PFSK-1 (cell line): ENCODE results near the gene ZBTB16.

Experiments used
- FOXP2 ChIP-seq: optimal IDR thresholded peaks from 2 replicates; pipeline ENCODE3; 2011; ENCODE audit warnings: borderline replicate concordance, control low read depth, inconsistent platforms; ENCODE audit not compliant: insufficient read depth; ENCODE audit errors: extremely low read length, extremely low read depth
- POLR2AphosphoS5 ChIP-seq: IDR thresholded peaks from 2 replicates; pipeline ENCODE4 v1.6.1; 2012; ENCODE audit warnings: low read depth, mild to moderate bottlenecking, control low read depth, low read length, moderate library complexity
- REST ChIP-seq, 2 experiments: IDR thresholded peaks; 2 replicates each; pipeline versions ENCODE4 v1.6.1 to v1.8.0; 2011 to 2012; ENCODE audit warnings: low read depth in 2 of 2, low read length in 2 of 2, control low read depth in 1 of 2, inconsistent platforms in 1 of 2, mild to moderate bottlenecking in 1 of 2, moderate library complexity in 1 of 2; ENCODE audit not compliant: insufficient read depth in 1 of 2
- SIN3A ChIP-seq: IDR thresholded peaks from 2 replicates; pipeline ENCODE4 v1.6.1; 2012; ENCODE audit warnings: mild to moderate bottlenecking, low read length, moderate library complexity, borderline replicate concordance; ENCODE audit not compliant: insufficient read depth
- TAF1 ChIP-seq: IDR thresholded peaks from 2 replicates; pipeline ENCODE4 v1.6.1; 2012; ENCODE audit warnings: low read length, control low read depth, borderline replicate concordance; ENCODE audit not compliant: insufficient read depth

Gene ZBTB16

GRCh38 chr11:114272311-114272710, 212.8 kb downstream of the ZBTB16 start:
- TF ChIP-seq FOXP2 (no peak), REST (IDR thresholded peaks at IDR 0.05; ENCODE audit: insufficient read depth in 1 of 2, low read depth in 2 of 2, low read length in 2 of 2) (no peak), POLR2AphosphoS5 (no peak), SIN3A (no peak), TAF1 (no peak)

- no peak for TF ChIP-seq REST (IDR thresholded peaks at IDR 0.05; ENCODE audit: insufficient read depth in 1 of 2, low read depth in 2 of 2, low read length in 2 of 2)
- TF ChIP-seq SIN3A, result no peak
- TF ChIP-seq FOXP2, result no peak
- no peak for TF ChIP-seq TAF1
- no peak for TF ChIP-seq POLR2AphosphoS5
Measured at GRCh38 chr11:114273071-114273470, 213.6 kb downstream of the ZBTB16 start.

GRCh38 chr11:114273890-114274635, 214.6 kb downstream of the ZBTB16 start:
- TF ChIP-seq REST (IDR thresholded peaks at IDR 0.05; ENCODE audit: insufficient read depth in 1 of 2, low read depth in 2 of 2, low read length in 2 of 2) (no peak), TAF1 (no peak), FOXP2 (no peak), POLR2AphosphoS5 (no peak), SIN3A (no peak)

- TF ChIP-seq POLR2AphosphoS5 (no peak), SIN3A (no peak), FOXP2 (no peak), REST (IDR thresholded peaks at IDR 0.05; ENCODE audit: insufficient read depth in 1 of 2, low read depth in 2 of 2, low read length in 2 of 2) (no peak), TAF1 (no peak)
Measured at GRCh38 chr11:114274637-114275036, 215.1 kb downstream of the ZBTB16 start.

GRCh38 chr11:114275280-114275679, 215.8 kb downstream of the ZBTB16 start:
- TF ChIP-seq SIN3A (no peak), FOXP2 (no peak), TAF1 (no peak), POLR2AphosphoS5 (no peak), REST (IDR thresholded peaks at IDR 0.05; ENCODE audit: insufficient read depth in 1 of 2, low read depth in 2 of 2, low read length in 2 of 2) (no peak)
